Measurements from ENCODE around the gene EGLN1. TPM values are rescaled to one million over a fixed set of nuclear protein-coding genes. Genes with fewer than 3 reads are reported as not detected.
"Not testable (repeated sequence)": the region's sequence is repeated elsewhere in the genome, so short reads cannot be mapped to it uniquely, and the experiment has no call there.

Gene EGLN1
- 10 to 100 TPM; 43.8 to 46.2 (median 46.0) TPM for polyA plus RNA-seq (ENCODE audit: insufficient read length in 3 of 3)

DNA sequence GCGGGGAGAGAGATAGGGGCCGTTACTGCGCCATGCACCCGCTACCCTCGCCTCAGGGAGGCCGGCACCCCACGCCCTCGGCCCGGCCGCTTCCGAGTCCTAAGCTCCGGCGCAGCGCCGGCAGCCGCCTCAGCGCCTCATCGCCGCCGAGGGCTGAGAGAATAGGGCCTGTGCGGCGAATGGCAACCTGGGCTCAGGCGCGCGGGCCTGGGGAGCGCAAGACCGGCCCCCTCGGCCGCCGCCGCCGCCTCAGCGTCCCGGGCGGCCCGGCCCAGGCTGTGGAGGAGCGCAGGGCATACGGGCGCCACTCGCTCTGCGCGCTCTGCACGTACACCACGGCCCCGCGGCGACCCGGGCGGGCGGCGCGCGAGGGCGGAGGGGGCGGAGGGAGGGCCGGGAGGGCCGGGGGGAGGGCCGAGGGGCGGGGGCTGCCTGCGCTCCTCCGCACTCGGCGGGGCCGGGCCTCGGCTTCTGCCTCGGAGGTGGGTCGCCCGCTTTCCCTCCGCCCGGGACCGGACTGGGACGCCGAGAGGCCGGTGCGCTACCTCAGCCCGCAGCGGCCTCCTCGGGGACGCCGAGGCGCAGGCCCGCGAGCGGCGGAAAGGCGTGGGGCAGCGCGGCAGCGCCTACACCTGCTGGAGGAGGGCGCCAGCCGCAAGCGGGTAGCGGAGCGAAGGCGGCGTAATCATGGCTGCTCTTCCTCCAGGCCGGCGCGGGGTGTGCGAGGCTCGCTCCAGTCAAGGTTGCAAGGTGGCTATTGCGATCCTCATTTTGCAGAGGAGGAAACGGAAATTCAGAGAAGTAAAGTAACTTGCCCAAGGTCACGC lies at the start of gene EGLN1:
EGLN1 (minus strand) TSS at position 317 of the 827 bp plus-strand sequence. CDS start 399 bp downstream, outside the sequence.
- peak in 1 of 3 donors; percentile 64 for DNase-seq (ENCODE audit: low read depth in 3 of 3, low spot score in 2 of 3)

DNA sequence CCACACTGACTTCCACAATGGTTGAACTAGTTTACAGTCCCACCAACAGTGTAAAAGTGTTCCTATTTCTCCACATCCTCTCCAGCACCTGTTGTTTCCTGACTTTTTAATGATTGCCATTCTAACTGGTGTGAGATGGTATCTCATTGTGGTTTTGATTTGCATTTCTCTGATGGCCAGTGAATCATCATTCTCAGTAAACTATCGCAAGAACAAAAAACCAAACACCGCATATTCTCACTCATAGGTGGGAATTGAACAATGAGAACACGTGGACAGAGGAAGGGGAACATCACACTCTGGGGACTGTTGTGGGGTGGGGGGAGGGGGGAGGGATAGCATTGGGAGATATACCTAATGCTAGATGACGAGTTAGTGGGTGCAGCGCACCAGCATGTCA lies 49.4 kb upstream of the EGLN1 start:
- DNase-seq (ENCODE audit: low read depth in 3 of 3, low spot score in 2 of 3): not testable (repeated sequence)

DNA sequence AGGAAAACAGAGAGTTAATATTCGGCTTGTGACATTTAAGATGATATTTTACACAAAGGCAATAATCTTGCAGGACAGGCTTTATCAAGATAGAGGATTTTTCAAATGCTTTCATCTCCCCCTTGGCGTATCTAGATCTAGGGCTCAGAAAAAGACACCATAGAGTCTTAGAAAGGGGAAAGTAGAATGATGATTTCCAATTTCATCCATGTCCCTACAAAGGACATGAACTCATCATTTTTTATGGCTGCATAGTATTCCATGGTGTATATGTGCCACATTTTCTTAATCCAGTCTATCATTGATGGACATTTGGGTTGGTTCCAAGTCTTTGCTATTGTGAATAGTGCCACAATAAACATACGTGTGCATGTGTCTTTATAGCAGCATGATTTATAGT lies 48.9 kb upstream of the EGLN1 start:
- not testable (repeated sequence) for DNase-seq (ENCODE audit: low read depth in 3 of 3, low spot score in 2 of 3)

DNA sequence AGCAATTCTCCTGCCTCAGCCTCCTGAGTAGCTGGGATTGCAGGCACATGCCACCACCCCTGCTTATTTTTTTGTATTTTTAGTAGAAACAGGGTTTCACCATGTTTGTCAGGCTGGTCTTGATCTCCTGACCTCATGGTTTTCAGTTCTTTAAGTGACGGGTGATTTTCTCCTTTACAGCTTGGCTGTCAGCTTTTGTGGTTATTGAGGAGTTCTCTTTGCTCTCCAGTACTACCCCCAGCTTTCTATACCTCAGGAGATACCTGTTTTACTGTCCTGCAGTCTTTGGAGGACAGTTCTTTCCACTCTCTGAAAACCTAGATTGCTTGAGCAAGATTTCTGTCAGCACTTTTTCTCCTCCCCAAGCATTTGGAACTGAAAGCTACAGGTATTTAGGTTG lies 45.9 kb upstream of the EGLN1 start:
- DNase-seq (ENCODE audit: low read depth in 3 of 3, low spot score in 2 of 3): no peak

DNA sequence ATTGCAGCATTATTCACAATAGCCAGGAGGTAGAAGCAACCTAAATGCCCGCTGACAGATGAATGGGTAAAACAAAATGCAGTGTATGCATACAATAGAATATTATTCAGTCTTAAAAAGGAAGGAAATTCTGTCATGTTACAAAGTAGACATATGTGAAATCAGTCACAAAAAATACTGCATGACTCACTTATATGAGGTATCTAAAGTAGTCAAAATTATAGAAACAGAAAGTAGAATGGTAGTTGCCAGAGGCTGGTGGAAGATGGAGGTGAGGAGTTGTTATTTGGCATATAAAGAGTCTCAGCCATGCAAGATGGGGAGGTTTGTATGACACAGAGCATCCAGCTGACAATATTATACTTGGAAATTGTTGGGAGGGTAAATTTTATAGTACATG lies 43.0 kb upstream of the EGLN1 start:
- no peak for DNase-seq (ENCODE audit: low read depth in 3 of 3, low spot score in 2 of 3)

DNA sequence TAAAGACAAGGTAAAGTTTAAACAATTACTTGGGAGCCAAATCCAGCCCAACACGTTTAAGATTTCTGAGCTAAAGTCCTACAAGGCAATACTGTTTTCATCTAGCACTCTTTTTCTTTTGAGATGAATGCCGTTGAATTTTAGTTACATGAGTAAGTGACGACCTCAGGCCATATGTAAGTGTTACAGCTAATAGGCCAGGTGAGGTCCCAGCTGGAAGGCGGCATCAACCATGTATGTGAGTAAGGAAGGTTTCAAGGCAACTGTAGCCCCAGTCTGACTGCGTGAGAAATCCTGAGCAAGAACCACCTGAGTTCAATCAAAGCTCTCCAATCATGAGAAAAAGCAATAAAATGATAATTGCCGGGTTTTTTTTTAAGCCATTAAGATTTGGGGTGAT lies 41.5 kb upstream of the EGLN1 start:
- DNase-seq (ENCODE audit: low read depth in 3 of 3, low spot score in 2 of 3): no peak

DNA sequence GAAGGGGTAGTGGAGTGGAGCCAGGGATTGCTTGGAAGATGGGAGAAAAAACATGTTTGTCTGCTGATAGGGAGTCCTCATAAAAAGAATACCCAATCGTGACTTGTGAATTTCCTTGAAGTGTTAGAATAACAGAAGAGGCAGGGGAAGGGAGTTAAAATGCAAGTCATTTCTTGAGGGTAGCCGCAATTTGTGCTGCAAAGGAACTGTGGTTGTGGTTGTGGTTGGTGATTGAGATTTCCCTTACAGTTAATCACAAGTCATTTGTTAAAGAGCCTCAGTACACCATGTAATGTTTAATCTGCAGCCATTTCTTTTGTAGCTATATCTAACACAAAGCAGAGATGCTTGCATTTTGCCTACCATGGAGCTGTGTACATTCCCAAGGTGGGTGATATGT lies 38.5 kb upstream of the EGLN1 start:
- no peak for DNase-seq (ENCODE audit: low read depth in 3 of 3, low spot score in 2 of 3)

DNA sequence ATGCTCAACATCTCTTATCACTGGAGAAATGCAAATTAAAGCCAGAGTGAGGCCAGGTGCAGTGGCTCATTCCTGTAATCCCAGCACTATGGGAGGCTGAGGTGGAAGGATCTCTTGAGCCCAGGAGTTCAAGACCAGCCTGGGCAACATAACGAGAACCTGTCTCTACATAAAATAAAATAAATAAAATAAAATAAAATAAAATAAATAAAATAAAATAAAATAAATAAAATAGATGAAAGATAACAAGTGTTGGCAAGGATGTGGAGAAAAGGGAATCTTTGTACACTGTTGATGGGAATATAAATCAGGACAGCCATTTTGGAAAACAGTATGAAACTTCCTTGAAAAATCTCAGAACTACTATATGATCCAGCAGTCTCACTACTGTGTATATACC lies 37.4 kb upstream of the EGLN1 start:
- DNase-seq (ENCODE audit: low read depth in 3 of 3, low spot score in 2 of 3): not testable (repeated sequence)

DNA sequence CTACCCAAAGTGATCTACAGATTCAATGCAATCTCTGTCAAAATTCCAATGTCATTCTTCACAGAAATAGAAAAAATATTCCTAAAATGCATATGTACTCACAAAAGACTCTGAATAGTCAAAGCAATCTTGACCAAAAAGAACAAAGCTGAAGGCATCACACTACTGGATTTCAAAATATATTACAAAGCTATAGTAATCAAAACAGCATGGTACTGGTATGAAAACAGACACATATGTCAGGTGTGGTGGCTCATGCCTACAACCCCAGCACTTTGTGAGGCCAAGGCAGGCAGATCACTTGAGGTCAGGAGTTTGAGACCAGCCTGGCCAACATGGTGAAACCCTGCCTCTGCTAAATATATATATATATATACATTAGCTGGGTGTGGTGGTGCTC lies 35.9 kb upstream of the EGLN1 start:
- DNase-seq (ENCODE audit: low read depth in 3 of 3, low spot score in 2 of 3): not testable (repeated sequence)

DNA sequence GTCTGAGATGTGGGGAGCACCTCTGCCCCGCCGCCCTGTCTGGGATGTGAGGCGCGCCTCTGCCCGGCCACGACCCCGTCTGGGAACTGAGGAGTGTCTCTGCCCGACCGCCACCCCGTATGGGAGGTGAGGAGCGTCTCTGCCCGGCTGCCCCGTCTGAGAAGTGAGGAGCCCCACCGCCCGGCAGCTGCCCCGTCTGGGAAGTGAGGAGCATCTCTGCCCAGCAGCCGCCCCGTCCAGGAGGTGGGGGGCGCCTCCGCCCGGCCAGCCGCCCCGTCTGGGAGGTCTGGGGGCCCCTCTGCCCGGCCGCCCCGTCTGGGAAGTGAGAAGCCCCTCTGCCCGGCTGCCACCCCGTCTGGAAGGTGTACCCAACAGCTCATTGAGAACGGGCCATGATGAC lies 32.0 kb upstream of the EGLN1 start:
- not testable (repeated sequence) for DNase-seq (ENCODE audit: low read depth in 3 of 3, low spot score in 2 of 3)

DNA sequence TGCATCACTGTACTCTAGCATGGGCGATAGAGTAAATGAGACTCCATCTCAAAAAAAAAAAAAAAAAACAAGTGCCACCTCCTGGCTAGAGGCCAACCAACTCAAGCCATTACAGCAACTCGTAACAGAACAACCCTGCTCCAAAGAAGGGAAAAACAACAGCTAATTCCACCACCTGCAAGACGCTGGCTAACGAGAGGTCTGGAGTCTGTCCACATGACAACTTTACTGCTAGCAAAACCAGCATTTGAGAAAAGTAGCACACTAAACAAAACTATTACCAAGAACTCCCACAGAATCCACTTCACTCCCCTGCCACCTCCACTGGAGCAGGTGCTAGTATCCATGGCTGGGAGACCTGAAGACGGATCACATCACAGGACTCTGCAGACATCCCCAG lies 24.1 kb upstream of the EGLN1 start:
- DNase-seq (ENCODE audit: low read depth in 3 of 3, low spot score in 2 of 3): no peak

DNA sequence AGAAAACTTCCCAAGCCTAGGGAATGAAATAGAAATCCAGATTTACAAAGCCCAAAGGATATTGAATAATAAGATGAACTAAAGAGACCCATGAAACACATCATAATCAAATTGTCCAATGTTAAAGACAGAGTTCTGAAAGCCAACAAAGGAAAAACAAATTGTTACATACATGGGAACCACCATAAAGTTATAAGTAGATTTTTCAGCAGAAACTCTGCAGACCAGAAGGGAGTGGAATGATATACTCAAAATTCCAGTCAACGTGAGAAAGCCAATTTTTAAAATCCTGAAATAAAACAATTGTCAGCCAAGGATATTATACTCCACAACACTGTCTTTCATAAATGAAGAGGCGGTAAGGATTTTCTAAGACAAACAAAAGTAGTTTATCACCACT lies 22.0 kb upstream of the EGLN1 start:
- DNase-seq (ENCODE audit: low read depth in 3 of 3, low spot score in 2 of 3): no peak

DNA sequence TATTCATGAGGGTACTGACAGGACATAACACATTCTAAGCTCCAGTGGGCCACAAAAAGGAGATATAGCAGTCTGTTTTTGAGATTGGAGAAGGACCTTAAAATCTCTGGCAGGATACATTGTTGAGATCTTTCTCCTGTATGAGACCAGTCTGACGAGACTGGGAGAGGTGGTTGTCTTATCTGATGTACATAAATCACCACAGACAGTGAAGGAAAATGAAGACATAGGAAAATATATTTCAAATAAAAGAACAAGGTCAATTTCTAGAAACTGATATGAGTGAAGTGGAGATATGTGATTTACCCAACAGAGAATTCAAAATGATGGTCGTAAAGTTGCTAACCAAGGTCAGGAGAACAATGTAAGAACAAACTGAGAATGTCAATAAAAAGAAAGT lies 21.3 kb upstream of the EGLN1 start:
- DNase-seq (ENCODE audit: low read depth in 3 of 3, low spot score in 2 of 3): no peak

DNA sequence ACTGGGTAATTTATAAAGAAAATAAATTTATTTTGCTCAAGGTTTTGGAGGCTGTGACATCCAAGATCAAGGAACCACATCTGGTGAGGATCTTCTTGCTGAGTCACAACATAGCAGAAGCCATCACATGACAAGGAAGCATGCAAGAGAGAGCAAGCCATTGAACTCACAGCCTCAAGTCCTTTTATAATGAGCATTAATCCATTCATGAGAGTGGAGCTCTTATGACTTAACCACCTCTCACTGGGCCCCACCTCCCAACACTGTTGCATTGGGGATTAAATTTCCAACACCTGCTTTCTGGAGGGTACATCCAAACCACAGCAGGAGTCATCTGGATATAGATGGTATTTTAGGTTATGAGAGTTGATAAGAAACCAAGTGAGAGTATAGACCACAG lies 20.6 kb upstream of the EGLN1 start:
- no peak for DNase-seq (ENCODE audit: low read depth in 3 of 3, low spot score in 2 of 3)

DNA sequence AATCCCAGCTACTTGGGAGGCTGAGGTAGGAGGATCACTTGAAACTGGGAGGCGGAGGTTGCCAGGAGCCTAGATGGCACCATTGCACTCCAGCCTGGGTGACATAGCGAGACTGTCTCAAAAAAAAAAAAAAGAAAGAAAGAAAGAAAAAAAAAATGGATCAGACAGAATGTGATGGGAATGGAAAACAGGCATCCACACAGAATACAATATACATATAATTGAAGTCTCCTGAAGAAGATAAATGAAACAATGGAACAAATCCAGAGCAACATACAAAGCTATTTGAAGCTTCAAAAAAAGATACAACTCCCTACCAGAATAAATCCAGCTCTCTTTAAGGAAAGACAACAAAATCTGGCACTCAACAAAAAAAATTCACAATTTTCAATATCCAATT lies 10.9 kb upstream of the EGLN1 start:
- no peak for DNase-seq (ENCODE audit: low read depth in 3 of 3, low spot score in 2 of 3)

DNA sequence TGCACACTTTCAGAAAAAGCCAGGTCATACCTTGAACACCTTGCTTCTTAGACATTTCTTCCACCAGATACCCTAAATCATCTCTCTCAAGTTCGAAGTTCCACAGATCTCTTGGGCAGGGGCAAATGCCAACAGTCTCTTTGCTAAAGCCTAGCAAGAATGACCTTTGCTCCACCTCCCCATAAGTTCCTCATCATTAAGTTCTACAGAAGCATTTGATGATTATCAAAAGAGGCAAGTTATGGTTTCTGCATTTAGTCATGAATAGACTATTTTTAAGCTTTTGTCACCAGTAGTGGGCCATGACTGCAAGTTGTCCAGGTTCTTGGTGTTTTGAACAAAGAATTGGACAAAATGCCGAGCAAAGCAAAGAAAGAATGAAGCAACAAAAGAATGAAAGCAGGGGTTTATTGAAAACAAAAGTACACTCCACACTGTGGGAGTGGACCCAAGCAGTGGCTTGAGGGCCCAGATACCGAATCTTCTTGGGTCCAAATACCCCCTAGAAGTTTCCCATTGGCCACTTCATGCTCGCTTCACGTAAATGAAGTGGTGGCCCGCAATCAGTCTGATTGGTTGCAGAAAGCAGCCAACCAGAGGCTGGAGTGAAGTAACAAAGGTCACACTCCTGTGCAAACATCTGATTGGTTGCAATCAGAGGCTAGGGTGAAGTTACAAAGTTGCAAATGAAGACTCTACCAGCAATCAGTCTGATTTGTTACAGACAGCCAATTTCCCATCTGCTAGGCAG lies 9.8 kb upstream of the EGLN1 start:
- DNase-seq (ENCODE audit: low read depth in 3 of 3, low spot score in 2 of 3): no peak

DNA sequence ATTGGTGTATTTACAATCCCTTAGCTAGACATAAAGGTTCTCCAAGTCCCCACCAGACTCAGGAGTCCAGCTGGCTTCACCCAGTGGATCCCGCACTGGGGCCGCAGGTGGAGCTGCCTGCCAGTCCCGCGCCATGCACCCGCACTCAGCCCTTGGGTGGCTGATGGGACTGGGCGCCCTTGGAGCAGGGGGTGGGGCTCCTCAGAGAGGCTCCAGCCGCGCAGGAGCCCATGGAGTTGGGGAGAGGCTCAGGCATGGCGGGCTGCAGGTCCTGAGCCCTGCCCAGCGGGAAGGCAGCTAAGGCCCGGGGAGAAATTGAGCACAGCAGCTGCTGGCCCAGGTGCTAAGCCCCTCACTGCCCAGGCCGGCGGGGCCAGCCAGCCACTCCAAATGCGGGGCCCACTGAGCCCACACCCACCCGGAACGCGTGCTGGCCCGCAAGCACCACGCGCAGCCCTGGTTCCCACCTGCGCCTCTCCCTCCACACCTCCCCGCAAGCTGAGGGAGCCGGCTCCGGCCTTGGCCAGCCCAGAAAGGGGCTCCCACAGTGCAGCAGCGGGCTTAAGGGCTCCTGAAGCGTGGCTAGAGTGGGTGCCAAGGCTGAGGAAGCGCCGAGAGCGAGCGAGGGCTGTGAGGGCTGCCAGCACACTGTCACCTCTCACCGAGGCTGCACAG lies 8.7 kb upstream of the EGLN1 start:
- not testable (repeated sequence) for DNase-seq (ENCODE audit: low read depth in 3 of 3, low spot score in 2 of 3)

DNA sequence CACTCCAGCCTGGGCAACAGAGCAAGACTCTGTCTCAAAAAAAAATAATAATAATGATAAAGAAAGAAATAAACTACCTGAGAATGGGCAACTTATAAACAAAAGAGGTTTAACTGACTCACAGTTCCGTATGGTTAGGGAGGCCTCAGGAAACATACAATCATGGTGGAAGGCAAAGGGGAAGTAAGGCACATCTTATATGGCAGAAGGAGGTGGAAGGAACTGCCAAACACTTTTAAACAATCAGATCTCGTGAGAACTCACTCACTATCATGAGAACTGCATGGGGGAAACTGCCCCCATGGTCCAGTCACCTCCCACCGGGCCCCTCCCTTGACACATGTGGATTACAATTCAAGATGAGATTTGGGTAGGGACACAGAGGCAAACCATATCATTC lies 6.3 kb upstream of the EGLN1 start:
- DNase-seq (ENCODE audit: low read depth in 3 of 3, low spot score in 2 of 3): no peak

DNA sequence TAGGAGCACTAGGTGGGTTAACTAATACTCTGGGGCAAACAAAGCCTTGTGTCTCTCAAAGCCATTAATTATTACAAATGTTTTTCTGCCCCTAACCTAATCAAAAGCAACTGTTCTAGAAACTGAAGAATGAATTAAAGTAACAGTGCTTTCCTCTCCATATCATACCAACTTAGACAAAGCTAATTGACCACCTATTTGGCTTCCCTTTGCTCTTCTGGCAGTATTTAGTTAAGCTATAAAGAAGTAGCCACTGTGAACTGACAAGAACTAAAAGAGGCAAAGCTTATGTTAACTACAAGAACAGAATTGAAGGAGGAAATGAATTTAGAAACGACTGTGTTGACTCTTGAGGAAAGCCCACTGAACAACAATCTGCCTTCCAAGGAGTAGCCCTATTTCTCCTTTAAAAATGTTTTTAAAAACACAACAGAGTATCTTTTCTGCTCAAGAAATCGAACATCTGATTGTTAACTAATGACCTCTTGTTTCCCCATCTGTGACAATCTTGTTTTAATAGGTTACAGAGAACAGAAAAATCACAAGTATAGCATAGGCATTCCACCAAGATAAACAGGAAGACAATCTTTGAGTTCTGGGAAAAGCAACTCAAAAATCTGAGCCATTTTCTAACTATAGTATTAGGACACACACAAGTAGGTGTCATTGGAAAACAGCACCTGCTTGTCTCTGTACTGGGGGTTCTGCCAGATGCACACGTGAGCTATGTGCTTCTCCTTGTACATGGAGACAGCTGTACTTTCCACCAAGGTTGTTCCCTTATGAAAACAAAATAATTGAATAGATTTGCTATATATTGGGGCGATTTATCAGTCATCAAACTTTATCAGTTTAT lies 3.1 kb upstream of the EGLN1 start:
- no peak for DNase-seq (ENCODE audit: low read depth in 3 of 3, low spot score in 2 of 3)

DNA sequence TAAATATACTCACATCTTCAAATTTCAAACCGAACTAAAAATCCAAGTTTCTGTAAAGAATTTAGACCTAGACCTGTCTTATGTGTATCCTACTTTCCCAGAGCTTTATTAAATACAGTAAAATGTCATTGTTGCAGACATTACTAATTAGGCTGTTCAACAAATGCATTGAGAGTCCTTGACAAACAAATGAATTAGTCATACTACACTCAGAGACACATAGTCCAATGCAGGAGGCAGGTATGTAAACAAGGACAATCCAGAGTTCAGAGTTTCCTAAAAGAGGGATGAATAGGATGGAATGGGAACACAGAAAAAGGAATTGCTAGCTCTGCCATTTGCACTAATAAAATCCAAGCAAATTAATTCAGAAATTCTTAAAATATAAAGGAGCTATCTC lies 1.6 kb upstream of the EGLN1 start:
- no peak for DNase-seq (ENCODE audit: low read depth in 3 of 3, low spot score in 2 of 3)
